Right lobe of liver (tissue), 6 donors: ENCODE data around the gene CALML3. TPM values are rescaled to one million over a fixed set of nuclear protein-coding genes. Genes with fewer than 3 reads are reported as not detected.

Experiments used
- ATAC-seq, 4 donors: fragments of 200-7000 bp; cut with Tn5 transposase; one replicate each; pipeline ENCODE4 v1.9.1; 2020; ENCODE audit warnings: mild to moderate bottlenecking in 4 of 4, moderate library complexity in 4 of 4
- DNase-seq, 3 donors: peaks; one replicate each; pipeline ENCODE4 v3.0.0-alpha.2; 2020
- H3K27ac ChIP-seq, 3 donors: fragments of 200-600 bp; one replicate each; pipeline ENCODE4 v1.8.0; 2022
- H3K27me3 ChIP-seq, 2 donors: fragments of 200-600 bp; one replicate each; pipeline ENCODE4 v1.8.0; 2022
- H3K36me3 ChIP-seq, 4 donors: fragments of 200-600 bp; sonication (generic) in 1 of 4; one replicate each; pipeline versions ENCODE4 v1.5.1 to v1.8.0; 2017 to 2022; ENCODE audit warnings: control low read depth in 1 of 4
- H3K4me1 ChIP-seq, 4 donors: fragments of 200-600 bp; sonication (generic) in 1 of 4; one replicate each; pipeline versions ENCODE4 v1.5.1 to v1.8.0; 2017 to 2022; ENCODE audit warnings: control low read depth in 1 of 4
- H3K4me3 ChIP-seq, 3 donors: fragments of 200-600 bp; one replicate each; pipeline ENCODE4 v1.8.0; 2022
- H3K9me3 ChIP-seq, 4 donors: fragments of 200-600 bp; sonication (generic) in 1 of 4; one replicate each; pipeline versions ENCODE4 v1.5.1 to v1.8.0; 2017 to 2022; ENCODE audit warnings: control low read depth in 1 of 4
- POLR2A ChIP-seq: fragments of 450-650 bp; IDR thresholded peaks from one replicate; pipeline ENCODE4 v1.6.1; 2017; ENCODE audit warnings: antibody characterized with exemption, mild to moderate bottlenecking
- WGBS: methylation state at CpG from one replicate; pipeline ENCODE4 v1.1.6; 2018; ENCODE audit warnings: low coverage, low lambda C conversion rate; ENCODE audit not compliant: insufficient coverage; ENCODE audit errors: missing lambda C conversion rate; 5-methylcytosine and 5-hydroxymethylcytosine counted together
- intact Hi-C, 2 donors: fragments of 100-400 bp; cut with DNase I; formaldehyde crosslinking; loops; one replicate each; pipeline versions ENCODE4 v1.11.2 to v1.14.1; 2022
- total RNA-seq, 6 experiments: library from RNA; depleted of rRNA in 2 of 6; stranded (reverse); fragments of >200 nt in 2 of 6; fragmentation: NEBNext Ultra II Directional in 3 of 6; extraction: Animal tissue kit (Norgen Biotek cat#: 25700) in 3 of 6; gene quantifications; one replicate each; pipeline versions ENCODE4 v1.1.0 to v1.2.4, GENCODE V29; 2016 to 2023
- TF ChIP-seq, protein P1 (sequence below), 4 donors: fragments of 200-600 bp in 3 of 4; fragments of 450-650 bp in 1 of 4; IDR thresholded peaks; one replicate each; pipeline versions ENCODE4 v1.5.1 to v1.8.0; 2016 to 2022; ENCODE audit warnings: antibody characterized with exemption in 4 of 4, mild to moderate bottlenecking in 2 of 4
- donor health status: DM: no; HTN: yes; CAD: no.
- donor health status: DM: no; HTN: no; CAD: no.
- donor health status: DM: no; HTN: no; CAD: no.
- donor health status: DM: no; HTN: yes; CAD: no.
- donor health status: DM: no; HTN: yes; CAD: no.

Gene CALML3
- total RNA-seq, 6 experiments from 2014 or later: 0.22 TPM; not detected in 5

DNA sequence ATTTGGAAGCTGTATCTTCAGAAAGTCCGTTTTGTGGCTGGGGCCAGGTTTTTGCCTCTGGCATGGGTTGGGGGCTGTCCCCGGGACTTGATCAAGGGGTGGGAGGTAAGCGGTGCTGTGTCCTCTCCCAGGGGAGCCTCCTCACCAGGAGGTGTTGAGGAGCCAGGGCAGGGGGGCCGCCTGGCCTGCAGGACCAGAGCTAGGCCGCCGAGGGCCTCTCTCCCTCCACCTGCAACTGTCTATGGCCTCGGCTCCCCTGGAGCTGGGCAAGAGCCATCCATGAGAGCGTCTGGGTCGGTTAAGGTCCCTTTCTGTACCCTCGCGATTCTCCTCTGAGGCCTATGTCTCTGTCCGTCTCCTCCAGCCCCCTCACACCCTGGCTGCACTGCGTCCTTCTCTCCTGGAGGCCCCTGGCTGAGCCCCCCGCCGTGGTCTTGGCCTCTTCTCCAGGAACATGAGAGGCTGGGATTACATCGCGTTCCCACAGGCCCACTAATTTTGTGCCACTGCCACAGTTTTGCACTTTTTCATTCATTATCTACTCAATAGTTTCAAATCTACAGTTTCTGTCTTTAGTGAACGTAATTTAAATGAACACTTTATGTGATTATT is 46.0 kb upstream of the CALML3 start:
- Histone ChIP-seq H3K27me3 (no peaks in the 10 kb centered on the region), H3K27ac (no peak overlapping the region), H3K4me1 (no peaks in the 10 kb centered on the region), H3K9me3 (no peaks in the 10 kb centered on the region), H3K4me3 (no peak overlapping the region), H3K36me3 (no peaks in the 10 kb centered on the region)
- no peak for TF ChIP-seq POLR2A
- TF ChIP-seq, protein P1, sequence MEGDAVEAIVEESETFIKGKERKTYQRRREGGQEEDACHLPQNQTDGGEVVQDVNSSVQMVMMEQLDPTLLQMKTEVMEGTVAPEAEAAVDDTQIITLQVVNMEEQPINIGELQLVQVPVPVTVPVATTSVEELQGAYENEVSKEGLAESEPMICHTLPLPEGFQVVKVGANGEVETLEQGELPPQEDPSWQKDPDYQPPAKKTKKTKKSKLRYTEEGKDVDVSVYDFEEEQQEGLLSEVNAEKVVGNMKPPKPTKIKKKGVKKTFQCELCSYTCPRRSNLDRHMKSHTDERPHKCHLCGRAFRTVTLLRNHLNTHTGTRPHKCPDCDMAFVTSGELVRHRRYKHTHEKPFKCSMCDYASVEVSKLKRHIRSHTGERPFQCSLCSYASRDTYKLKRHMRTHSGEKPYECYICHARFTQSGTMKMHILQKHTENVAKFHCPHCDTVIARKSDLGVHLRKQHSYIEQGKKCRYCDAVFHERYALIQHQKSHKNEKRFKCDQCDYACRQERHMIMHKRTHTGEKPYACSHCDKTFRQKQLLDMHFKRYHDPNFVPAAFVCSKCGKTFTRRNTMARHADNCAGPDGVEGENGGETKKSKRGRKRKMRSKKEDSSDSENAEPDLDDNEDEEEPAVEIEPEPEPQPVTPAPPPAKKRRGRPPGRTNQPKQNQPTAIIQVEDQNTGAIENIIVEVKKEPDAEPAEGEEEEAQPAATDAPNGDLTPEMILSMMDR (IDR thresholded peaks at IDR 0.05): no peak
- no peak for DNase-seq
- 89% methylated on average over 6 of the region's 18 CpGs for WGBS
- peak in 1 of 4 donors; percentile 26 for ATAC-seq
- intact Hi-C loops: no loop called here

DNA sequence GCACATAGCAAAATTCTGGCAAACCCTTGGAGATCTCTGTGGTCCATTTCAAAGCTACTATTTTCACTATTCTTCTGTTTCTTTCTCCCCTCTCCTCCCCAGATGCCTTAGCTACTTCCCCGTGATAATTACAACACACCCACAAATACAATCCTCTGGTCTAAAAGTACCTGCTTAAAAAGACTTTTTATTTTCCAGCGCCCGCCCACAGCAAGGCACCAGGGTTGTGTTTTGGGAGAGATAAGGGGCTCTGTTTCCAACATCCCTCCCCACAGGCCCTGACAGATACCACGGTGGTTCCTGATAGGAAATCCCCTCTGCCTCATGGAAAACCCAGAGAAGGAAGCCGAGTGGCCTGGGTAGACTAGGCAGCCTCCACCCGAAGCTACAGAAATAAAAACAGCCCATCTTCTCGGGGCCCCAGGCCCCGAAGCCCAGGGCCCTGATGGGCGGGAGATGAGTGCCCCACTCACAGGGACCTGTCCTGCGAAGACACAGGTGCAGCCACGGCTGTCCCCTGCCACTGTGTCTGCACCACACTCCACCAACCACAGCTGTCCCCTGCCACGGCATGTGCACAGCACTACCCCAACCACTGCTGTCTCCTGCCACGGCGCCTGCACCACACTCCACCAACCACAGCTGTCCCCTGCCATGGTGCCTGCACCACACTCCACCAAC is 45.1 kb upstream of the CALML3 start:
- DNase-seq (peak in 1 of 3 donors; percentile 36), ATAC-seq (no peak)
- H3K36me3 ChIP-seq: no peaks in the 10 kb centered on the region

DNA sequence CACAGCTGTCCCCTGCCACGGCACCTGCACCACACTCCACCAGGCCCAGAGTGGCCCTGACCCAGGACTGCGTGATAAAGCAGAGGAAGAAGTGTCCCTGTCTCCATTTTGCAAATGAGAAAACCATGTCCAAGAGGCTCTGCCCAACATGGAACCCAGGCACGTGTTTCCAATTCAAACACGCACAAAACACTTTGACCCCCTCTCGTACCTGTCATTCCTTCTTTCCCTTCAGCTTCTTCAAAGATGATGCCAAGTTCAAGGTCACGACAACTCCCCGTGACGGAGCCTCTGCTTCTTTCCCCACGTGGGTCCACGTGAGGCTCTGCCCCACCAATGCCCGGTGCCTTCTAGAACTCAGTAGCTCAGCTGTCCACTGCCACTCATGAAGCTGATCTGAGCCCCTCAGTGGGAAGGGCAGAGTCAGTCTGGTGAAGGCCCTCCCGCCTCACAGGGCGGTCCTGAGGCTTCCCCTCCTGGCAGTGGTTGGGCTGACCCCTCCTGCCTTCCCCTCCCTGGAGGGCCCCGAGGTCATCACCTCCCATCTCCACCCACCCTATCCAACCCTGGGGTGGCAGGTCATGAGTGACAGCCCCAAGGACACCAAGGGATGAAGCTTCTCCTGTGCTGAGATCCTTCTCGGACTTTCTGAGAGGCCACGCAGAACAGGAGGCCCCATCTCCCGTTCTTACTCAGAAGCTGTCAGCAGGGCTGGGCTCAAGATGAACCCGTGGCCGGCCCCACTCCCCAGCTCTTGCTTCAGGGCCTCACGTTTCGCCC is 44.4 kb upstream of the CALML3 start:
- peak in 1 of 4 donors; percentile 30 for ATAC-seq
- no peak overlapping the region for H3K27ac ChIP-seq
- TF ChIP-seq, protein P1 (IDR thresholded peaks at IDR 0.05): no peak
- TF ChIP-seq POLR2A: no peak
- peak in 1 of 3 donors; percentile 34 for DNase-seq
- H3K9me3 ChIP-seq: no peaks in the 10 kb centered on the region
- H3K27me3 ChIP-seq: no peaks in the 10 kb centered on the region
- 91% methylated on average over 9 of the region's 21 CpGs for WGBS
- no peaks in the 10 kb centered on the region for H3K36me3 ChIP-seq
- intact Hi-C loops: no loop called here
- H3K4me3 ChIP-seq: no peak overlapping the region
- H3K4me1 ChIP-seq: no peaks in the 10 kb centered on the region

More for the DNA sequence above, 45.1 kb upstream of the CALML3 start:
- H3K9me3 ChIP-seq: no peaks in the 10 kb centered on the region
- TF ChIP-seq, protein P1 (IDR thresholded peaks at IDR 0.05): no peak
- no peak for TF ChIP-seq POLR2A
- no peak overlapping the region for H3K4me3 ChIP-seq
- no peak overlapping the region for H3K27ac ChIP-seq
- intact Hi-C loops: no loop called here
- WGBS: 70% methylated on average over 6 of the region's 14 CpGs
- H3K4me1 ChIP-seq: no peaks in the 10 kb centered on the region
- no peaks in the 10 kb centered on the region for H3K27me3 ChIP-seq

DNA sequence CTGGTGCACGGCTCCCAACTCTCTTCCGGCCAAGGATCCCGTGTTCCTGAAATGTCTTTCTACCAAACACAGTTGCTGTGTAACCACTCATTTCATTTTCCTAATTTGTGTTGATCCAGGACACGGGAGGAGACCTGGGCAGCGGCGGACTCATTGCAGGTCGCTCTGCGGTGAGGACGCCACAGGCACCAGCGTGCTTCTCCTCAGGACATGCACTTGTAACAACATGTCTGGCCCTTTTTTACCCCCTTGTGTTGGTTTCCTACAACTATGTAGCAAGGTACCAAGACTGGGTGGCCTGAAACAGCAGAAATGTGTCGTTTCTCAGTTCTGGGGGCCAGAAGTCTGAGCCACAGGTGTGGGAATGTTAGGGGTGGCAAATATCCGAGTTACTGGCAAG is 43.6 kb upstream of the CALML3 start:
- Histone ChIP-seq H3K27ac (no peak overlapping the region), H3K4me1 (no peaks in the 10 kb centered on the region), H3K4me3 (no peak overlapping the region), H3K36me3 (no peaks in the 10 kb centered on the region), H3K27me3 (no peaks in the 10 kb centered on the region), H3K9me3 (no peaks in the 10 kb centered on the region)
- 89% methylated on average over 12 of the region's 12 CpGs for WGBS
- no peak for DNase-seq
- ATAC-seq: no peak
- no peak for TF ChIP-seq POLR2A
- TF ChIP-seq, protein P1 (IDR thresholded peaks at IDR 0.05): no peak
- intact Hi-C loops: no loop called here
